Coronary artery (tissue), 2 donors: ENCODE data around the gene TTC21B.

Source experiments
- DNase-seq: peaks from one replicate; pipeline ENCODE4 v3.0.0-alpha.2; 2017; ENCODE audit warnings: low spot score
- H3K27ac ChIP-seq, 2 donors: fragments of 200-600 bp; sonication (generic); one replicate each; pipeline ENCODE4 v1.5.1; 2016 to 2019
- H3K4me3 ChIP-seq: fragments of 200-600 bp; sonication (generic); 2 replicates; pipeline ENCODE4 v1.5.1; 2016; ENCODE audit warnings: mild to moderate bottlenecking, moderate library complexity
- TF ChIP-seq, protein P1 (sequence below): fragments of 200-600 bp; sonication (generic); IDR thresholded peaks from one replicate; pipeline ENCODE4 v1.5.1; 2019; ENCODE audit warnings: antibody characterized with exemption

The TTC21B gene

GRCh38 chr2:165876712-165877111 lies 76.9 kb downstream of the TTC21B start:
- no peak for DNase-seq
- H3K4me3 ChIP-seq: no peak overlapping the region
- H3K27ac ChIP-seq: no peak overlapping the region
- TF ChIP-seq, protein P1, sequence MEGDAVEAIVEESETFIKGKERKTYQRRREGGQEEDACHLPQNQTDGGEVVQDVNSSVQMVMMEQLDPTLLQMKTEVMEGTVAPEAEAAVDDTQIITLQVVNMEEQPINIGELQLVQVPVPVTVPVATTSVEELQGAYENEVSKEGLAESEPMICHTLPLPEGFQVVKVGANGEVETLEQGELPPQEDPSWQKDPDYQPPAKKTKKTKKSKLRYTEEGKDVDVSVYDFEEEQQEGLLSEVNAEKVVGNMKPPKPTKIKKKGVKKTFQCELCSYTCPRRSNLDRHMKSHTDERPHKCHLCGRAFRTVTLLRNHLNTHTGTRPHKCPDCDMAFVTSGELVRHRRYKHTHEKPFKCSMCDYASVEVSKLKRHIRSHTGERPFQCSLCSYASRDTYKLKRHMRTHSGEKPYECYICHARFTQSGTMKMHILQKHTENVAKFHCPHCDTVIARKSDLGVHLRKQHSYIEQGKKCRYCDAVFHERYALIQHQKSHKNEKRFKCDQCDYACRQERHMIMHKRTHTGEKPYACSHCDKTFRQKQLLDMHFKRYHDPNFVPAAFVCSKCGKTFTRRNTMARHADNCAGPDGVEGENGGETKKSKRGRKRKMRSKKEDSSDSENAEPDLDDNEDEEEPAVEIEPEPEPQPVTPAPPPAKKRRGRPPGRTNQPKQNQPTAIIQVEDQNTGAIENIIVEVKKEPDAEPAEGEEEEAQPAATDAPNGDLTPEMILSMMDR: no peak

GRCh38 chr2:165876269-165876668 lies 77.3 kb downstream of the TTC21B start:
- Histone ChIP-seq H3K27ac (no peak overlapping the region), H3K4me3 (no peak overlapping the region)
- no peak for DNase-seq
- TF ChIP-seq, protein P1: no peak

DNA sequence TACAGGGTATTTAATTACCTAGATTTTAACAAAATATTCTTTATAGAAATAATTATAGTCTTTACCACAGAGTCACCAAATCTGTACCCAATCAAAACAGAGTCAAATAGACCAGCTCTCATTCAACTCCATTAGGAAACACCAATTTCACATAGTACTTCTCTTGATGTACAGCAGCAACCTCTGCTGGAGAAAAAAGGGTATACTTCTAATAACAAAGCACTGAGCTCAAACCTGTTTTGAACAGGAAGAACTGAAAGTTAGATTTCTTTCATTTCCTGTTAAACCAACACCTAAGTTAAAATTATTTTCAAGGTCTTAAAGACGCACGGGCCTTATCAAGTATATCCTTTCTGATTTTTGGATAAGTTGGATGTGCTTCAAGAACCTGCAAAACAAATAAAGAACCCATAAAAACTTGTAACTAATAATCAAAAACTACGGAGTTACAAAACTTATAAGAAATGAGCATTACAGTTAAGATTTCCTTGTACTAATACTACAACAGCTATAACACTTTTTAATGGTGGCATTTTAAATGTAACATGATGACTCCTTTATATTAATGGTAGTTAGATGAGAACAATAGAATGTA lies 79.0 kb downstream of the TTC21B start:
- no peak overlapping the region for H3K4me3 ChIP-seq
- TF ChIP-seq, protein P1: no peak
- no peak overlapping the region for H3K27ac ChIP-seq
- DNase-seq: no peak

DNA sequence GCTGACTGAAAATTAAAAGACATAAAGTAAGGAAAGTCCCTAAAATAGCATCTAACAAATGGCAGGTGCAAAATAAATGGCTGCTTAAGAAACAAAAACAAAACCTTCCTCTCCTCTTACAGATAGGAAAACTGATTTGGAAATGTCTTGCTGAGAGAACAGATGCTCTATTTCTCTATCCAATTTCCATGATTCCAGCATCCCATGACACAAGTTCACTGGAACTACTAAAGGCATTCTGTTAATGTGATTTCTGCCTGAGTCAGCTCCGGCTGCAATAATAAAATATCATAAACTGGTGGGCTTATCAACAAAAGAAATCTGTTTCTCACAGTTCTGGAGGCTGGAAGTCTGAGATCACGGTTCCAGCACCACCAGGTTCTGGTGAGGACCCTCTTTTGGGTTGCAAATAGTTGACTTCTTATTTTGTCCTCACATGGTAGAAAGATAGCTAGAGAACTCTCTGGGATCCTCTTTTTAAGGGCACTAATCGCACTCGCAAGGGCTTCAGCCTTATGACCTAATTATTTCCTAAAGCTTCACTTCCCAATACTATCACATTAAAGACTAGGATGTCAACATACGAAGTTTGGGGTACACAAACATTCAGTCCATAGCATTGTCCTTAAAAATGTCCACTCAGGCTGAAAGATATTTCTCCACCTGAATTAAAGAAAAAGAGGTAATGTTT lies 81.3 kb downstream of the TTC21B start:
- DNase-seq: no peak
- TF ChIP-seq, protein P1: no peak
- H3K4me3 ChIP-seq: no peak overlapping the region
- no peak overlapping the region for H3K27ac ChIP-seq

DNA sequence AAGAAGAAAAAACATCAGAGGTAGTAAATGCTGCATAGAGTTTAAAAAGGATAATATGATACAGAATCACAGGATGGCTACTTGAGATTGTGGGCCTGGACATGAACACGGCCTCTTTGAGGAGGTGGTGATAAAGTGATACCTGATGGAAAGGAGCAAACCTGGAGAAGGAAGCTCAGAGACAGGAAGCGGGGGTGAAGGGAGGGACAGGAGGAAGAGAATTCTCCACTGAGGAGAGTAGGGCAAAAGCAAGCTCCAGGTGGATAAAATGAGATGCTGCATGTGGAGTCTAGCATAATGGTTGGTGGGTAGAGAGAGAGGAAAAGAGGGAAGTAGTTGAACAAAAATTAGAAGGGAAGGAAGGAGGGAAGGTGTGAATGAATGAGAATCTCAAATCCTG lies 82.6 kb downstream of the TTC21B start:
- no peak overlapping the region for H3K27ac ChIP-seq
- TF ChIP-seq, protein P1: no peak
- no peak for DNase-seq
- H3K4me3 ChIP-seq: no peak overlapping the region

- no peak for DNase-seq
- Histone ChIP-seq H3K27ac (no peak overlapping the region), H3K4me3 (no peak overlapping the region)
- TF ChIP-seq, protein P1: no peak
Observed at GRCh38 chr2:165870346-165870745, 83.2 kb downstream of the TTC21B start.

GRCh38 chr2:165868211-165868610 lies 85.4 kb downstream of the TTC21B start:
- no peak overlapping the region for H3K27ac ChIP-seq
- no peak for DNase-seq
- TF ChIP-seq, protein P1: no peak

More at GRCh38 chr2:165868211-165868610, 85.4 kb downstream of the TTC21B start:
- H3K4me3 ChIP-seq: no peak overlapping the region
